HEK293T (cell line): ENCODE measurements around the gene PLEKHG4B.

Experiments used
- ARNT ChIP-seq: fragments of 450-650 bp; IDR thresholded peaks from 2 replicates; pipeline ENCODE4 v1.6.1; 2017; ENCODE audit warnings: mild to moderate bottlenecking
- BHLHE40 ChIP-seq: fragments of 450-650 bp; IDR thresholded peaks from 2 replicates; pipeline ENCODE4 v1.6.1; 2016; ENCODE audit warnings: mild to moderate bottlenecking, moderate library complexity, borderline replicate concordance
- FOXA1 ChIP-seq: fragments of 450-650 bp; IDR thresholded peaks from 2 replicates; pipeline ENCODE4 v1.6.1; 2016; ENCODE audit warnings: mild to moderate bottlenecking
- FOXK2 ChIP-seq: fragments of 450-650 bp; IDR thresholded peaks from 2 replicates; pipeline ENCODE4 v1.6.1; 2016; ENCODE audit warnings: mild to moderate bottlenecking
- FOXM1 ChIP-seq: fragments of 450-650 bp; IDR thresholded peaks from 2 replicates; pipeline ENCODE4 v1.6.1; 2017; ENCODE audit warnings: mild to moderate bottlenecking, borderline replicate concordance
- HDGF ChIP-seq: fragments of 450-650 bp; IDR thresholded peaks from 2 replicates; pipeline ENCODE4 v1.6.1; 2017; ENCODE audit warnings: antibody characterized with exemption, borderline replicate concordance
- LEF1 ChIP-seq: fragments of 450-650 bp; IDR thresholded peaks from 2 replicates; pipeline ENCODE4 v1.6.1; 2017; ENCODE audit warnings: mild to moderate bottlenecking, borderline replicate concordance
- NFRKB ChIP-seq: fragments of 450-650 bp; IDR thresholded peaks from 2 replicates; pipeline ENCODE4 v1.6.1; 2016; ENCODE audit warnings: mild to moderate bottlenecking, moderate library complexity
- SP1 ChIP-seq: fragments of 450-650 bp; IDR thresholded peaks from 2 replicates; pipeline ENCODE4 v1.6.1; 2017
- SUZ12 ChIP-seq: fragments of 450-650 bp; IDR thresholded peaks from 2 replicates; pipeline ENCODE4 v1.6.1; 2016; ENCODE audit warnings: mild to moderate bottlenecking
- TARDBP ChIP-seq: fragments of 450-650 bp; IDR thresholded peaks from 2 replicates; pipeline ENCODE4 v1.6.1; 2016
- ZNF384 ChIP-seq: fragments of 450-650 bp; IDR thresholded peaks from 2 replicates; pipeline ENCODE4 v1.6.1; 2016
- TF ChIP-seq, protein P1 (sequence below): fragments of 450-650 bp; IDR thresholded peaks from 2 replicates; pipeline ENCODE4 v1.6.1; 2016

DNA sequence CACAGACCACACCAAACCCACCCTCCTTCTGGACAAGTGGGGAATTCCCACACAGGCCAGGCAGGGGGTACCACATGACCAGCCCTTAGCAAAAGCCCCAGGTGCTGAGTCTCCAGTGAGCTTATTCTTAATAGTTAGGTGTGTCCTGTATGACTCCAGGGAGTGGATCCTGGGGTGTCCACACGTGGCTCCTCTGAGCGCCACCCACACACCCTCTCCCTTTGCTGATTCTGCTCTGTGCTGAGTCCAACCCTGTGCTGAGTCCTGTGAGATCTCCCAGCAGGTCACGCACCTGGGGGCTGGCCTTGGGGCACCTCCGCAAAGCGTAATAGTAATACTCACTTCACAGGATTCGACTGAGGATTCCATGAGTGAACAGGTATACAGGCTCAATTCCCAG, 112.0 kb downstream of the PLEKHG4B start:
- TF ChIP-seq ARNT: no peak
- no peak for TF ChIP-seq FOXA1
- TF ChIP-seq NFRKB: no peak
- no peak for TF ChIP-seq FOXM1
- TF ChIP-seq, protein P1, sequence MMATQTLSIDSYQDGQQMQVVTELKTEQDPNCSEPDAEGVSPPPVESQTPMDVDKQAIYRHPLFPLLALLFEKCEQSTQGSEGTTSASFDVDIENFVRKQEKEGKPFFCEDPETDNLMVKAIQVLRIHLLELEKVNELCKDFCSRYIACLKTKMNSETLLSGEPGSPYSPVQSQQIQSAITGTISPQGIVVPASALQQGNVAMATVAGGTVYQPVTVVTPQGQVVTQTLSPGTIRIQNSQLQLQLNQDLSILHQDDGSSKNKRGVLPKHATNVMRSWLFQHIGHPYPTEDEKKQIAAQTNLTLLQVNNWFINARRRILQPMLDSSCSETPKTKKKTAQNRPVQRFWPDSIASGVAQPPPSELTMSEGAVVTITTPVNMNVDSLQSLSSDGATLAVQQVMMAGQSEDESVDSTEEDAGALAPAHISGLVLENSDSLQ: no peak
- no peak for TF ChIP-seq SP1
- TF ChIP-seq LEF1: no peak
- no peak for TF ChIP-seq ZNF384
- TF ChIP-seq BHLHE40: no peak
- no peak for TF ChIP-seq HDGF
- TF ChIP-seq SUZ12: no peak
- no peak for TF ChIP-seq TARDBP
- no peak for TF ChIP-seq FOXK2
